GM18511 (cell line): ENCODE data around the gene TMEM14A.
A peak's percentile ranks its signal among the peaks of the same experiment; 100 is the strongest.
"Not testable (repeated sequence)": the region's sequence is repeated elsewhere in the genome, so short reads cannot be mapped to it uniquely, and the experiment has no call there.

Experiments
- ATAC-seq: cut with Tn5 transposase; IDR thresholded peaks from one replicate; pipeline ENCODE4 v1.9.1; 2021; ENCODE audit warnings: mild to moderate bottlenecking, moderate library complexity; ENCODE audit not compliant: unreplicated experiment

The TMEM14A gene

GRCh38 chr6:52694404-52694803, 23.5 kb downstream of the TMEM14A start:
- no peak for ATAC-seq

DNA sequence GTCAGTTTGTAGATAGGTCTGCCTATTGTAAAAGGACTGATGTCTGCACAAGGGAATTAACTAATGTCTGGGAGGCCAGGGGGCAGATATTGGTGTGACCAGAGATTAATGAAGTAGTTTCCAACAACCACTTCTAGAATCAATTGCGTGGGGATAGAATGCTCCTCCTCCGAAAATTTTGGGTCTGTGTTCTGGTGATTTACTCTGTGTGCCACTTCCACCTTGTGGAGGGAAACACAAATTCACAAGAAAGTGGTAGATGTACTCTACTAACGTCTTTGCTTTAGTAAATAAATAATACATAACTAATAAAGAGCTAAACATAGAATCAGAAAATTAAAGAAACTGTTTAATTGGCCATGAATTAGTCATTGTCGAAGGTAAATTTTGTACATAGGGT, 25.5 kb downstream of the TMEM14A start:
- ATAC-seq = no peak

DNA sequence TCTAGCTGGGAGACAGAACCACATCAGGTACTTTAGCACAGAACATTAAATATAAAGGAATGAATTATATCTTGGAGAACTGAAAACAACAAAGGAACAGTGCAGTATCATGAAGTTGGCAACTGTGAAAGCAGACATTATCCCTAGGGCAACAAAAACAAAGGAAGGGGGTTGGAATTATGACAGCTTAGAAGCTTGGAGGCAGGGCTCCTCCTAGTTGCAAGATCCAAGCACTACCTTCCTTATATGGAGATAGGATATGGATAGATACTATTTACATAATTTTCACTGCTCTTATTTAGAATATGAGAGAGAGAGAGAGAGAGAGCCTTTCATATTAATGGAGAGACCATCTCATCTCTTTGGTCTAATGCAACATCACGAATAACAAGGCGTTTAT, 27.0 kb downstream of the TMEM14A start:
- no peak for ATAC-seq

DNA sequence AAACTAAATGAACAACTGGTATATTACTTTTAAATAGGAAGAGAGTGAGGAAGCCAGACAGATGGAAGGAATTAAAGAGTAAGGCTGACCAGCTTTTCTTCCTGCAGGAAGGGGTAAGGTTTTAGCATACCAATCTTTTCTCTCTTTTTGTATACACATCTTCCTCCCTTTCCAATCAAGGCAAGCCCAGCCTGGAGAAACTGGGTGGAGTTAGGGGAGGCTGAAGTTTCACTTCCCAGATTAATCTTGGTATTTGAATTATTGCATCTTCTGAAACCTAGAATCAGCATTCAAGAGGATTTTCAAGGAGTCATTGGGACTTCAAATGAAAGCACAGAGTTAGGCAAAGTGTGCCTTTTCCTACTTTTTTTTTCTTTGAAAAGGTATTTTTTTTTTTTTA, 33.1 kb downstream of the TMEM14A start:
- no peak for ATAC-seq

- ATAC-seq = not testable (repeated sequence)
Observed at GRCh38 chr6:52704781-52705502, 34.0 kb downstream of the TMEM14A start.

- no peak for ATAC-seq
Observed at GRCh38 chr6:52706001-52706400, 35.1 kb downstream of the TMEM14A start.

- no peak for ATAC-seq
Observed at GRCh38 chr6:52707963-52708680, 37.2 kb downstream of the TMEM14A start.

- no peak for ATAC-seq
Observed at GRCh38 chr6:52712136-52712535, 41.2 kb downstream of the TMEM14A start.

- not testable (repeated sequence) for ATAC-seq
Observed at GRCh38 chr6:52714761-52715160, 43.8 kb downstream of the TMEM14A start.

- ATAC-seq = no peak
Observed at GRCh38 chr6:52718550-52718949, 47.6 kb downstream of the TMEM14A start.

- no peak for ATAC-seq
Observed at GRCh38 chr6:52720321-52720720, 49.4 kb downstream of the TMEM14A start.

DNA sequence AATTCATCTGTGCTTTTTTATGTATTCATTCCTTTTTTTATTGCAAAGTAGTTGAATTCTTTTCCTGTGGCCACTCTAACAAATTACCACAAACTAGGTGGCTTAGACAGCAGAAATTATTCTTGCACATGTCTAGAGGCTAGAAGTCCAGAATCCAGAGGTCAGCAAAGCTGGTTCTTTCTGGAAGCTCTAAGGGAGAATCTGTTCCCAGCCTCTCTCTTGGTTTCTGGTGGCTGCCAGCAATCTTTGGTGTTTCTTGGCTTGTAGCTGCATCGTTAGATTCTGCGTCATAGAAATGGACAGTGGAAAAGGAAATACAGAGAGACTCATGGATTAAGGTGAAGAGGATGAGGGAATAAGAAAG, 53.1 kb downstream of the TMEM14A start:
- ATAC-seq = no peak

DNA sequence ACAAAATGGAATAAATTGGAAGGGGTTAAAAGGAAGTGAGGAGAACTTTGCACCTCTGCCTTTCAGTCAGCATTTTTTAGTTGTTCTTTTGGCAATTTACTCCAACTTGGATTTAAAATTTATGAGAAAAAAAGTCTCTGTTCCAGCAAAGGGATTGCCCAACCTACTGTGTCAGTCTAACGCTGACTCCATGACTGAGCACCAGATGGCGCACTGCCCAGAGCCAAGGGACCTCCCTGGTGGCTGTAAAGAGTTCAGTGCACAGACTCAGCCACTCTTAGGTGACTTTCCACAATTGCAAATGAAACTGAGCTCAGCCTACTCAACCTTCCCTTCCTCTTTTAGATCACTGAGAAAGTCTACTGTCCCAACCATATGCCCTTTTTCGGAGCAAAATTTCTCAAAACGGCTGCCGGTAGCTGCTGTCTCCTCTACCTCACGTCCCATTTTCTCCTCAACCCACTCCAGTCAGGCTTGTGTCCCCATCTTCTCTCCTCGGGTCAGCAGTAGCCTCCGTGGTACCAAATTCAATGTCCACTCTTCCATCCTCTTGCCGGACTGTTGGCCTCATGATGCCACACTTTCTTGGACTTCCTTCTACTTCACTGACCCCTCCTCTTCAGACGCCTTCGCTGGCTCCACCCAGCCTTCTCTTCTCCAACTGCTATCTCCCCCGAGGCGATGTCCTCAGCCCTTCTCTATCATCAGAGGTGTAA, 53.7 kb downstream of the TMEM14A start:
- peak; percentile 100 for ATAC-seq

DNA sequence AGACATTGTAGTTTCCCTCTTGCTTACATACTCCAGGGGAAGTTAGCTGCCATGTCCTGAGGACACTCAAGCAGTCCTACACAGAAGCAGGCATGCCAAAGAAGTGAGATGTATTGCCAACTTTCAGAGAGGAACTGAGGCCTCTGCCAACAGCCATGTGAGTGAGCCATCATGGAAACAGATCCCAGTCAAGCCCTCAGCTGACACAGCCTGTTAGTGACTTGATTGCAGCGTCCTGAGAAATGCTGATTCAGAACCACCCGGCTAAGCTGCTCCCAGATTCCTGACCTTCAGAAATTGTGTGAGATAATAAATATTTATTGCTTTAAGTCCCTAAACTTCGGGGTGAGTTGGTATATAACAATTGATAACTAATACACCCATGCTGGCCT, 54.2 kb downstream of the TMEM14A start:
- no peak for ATAC-seq

GRCh38 chr6:52725535-52726192, 54.8 kb downstream of the TMEM14A start:
- no peak for ATAC-seq

DNA sequence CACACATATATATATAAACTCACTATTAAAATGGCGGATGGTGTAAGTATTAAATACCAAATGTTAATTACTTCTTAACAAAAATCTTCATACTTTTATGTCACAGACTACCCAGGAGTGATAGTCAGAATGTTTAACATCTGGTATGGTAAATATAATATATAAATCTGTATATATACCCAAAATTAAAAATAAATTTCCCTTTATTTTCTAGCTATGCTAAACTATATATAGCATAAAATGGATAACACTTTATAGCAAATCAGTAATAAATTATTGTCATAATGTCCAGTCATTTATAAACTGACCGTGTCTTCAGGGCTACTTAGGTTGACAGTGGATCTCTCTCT, 55.3 kb downstream of the TMEM14A start:
- no peak for ATAC-seq

DNA sequence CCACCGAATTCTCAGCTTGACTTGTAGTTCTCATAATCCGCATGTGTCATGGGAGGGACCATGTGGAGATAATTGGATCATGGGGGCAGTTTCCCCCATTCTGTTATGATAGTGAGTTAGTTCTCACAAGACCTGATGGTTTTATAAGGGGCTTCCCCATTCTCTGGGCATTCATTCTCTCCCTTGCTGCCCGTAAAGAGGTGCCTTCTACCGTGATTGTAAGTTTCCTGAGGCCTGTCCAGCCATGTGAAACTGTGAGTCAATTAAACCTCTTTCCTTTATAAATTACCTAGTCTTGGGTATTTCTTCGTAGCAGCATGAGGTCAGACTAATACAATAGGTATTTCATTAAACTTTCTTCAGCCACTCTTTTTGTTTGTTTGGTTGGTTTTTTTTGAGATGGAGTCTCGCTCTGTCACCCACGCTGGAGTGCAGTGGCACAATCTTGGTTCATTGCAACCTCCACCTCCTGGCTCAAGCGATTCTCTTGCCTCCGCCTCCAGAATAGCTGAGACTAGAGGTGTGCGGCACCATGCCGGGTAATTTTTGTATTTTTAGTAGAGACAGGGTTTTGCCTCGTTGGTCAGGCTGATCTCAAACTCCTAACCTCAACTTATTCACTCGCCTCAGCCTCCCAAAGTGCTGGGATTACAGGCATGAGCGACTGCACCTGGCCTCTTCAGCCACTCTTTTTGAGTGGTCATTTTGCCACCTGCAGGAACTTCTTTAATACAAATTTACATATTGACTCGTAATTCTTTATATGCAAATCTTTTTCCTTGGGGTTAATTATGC, 56.0 kb downstream of the TMEM14A start:
- ATAC-seq = no peak

DNA sequence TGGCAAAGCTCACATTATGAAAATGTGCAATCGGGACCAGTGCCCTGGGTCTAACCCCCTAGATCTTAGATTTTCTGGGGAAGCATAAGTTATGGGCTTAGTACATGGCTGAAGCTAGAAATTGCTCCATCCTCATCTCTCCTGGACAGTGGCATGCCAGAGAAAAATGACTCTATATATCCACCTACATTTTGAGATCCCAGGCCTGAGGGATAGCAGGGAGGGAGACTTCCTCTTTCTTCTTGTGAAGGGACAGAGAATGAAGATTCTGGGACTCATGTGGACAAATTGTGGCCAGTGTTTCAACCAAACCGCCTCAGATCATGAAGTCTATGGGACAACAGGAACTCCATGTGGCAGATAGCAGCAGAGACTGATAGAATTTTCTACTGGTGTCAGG, 57.0 kb downstream of the TMEM14A start:
- ATAC-seq = no peak

DNA sequence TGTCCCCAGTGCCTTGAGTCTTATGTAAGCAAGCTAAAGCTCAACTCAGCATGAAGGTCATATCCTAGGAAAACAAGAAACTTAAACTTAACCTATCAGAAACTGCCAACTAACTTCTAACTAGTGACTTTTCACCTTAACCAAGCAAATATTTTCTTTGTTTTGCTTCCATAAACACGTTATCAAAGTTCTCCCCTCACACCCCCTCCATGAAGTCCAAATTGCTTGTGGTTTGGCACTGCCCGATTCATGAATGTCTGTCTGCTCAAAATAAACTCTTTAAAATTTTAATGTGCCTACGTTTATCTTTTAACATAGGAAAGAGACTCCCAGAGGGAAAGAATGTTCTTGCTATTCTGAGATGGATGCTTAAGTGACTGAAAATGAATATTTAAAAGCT, 57.5 kb downstream of the TMEM14A start:
- no peak for ATAC-seq

DNA sequence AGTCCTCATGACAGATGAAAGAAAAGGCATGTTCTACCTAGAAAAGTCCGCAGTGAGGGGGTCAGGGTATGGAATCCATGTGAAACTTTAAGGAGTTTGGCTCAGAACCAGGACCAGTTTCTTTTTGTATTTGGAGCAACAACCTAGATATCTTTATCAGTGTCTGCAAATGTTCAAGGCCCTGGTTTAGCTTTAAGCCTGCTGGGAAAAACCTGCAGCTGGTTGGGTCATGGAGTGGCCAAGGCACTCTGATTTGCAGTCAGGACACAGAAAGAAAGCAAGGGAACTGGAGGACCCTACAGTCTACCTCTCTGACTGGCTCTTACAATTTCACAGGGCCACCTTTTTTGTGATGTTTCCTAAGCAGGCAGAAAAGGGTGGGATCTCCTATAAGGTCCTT, 58.7 kb downstream of the TMEM14A start:
- no peak for ATAC-seq

DNA sequence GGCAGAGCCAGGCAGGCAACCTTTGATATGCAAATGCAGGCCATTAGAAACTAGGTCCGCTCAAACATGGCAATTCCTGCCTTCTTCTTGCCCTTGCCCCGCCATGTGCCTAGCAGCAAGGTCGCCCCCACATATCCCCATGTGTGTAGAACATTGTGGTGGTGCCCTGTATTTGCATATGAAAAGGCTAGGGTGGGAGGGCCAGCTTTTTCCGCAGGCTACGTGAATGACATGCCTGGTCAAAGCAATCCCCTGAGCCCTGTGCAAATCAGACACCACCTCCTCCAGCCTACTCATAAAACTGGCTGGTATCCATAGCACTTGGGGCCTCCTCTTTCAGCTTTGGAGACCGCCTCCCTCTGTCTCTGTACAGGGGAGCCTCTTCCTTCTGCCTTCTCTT, 60.8 kb downstream of the TMEM14A start:
- no peak for ATAC-seq
